ENCODE data around the gene FAT1. TPM values are rescaled to one million over a fixed set of nuclear protein-coding genes. Genes with fewer than 3 reads are reported as not detected.
"Not testable (repeated sequence)": the region's sequence is repeated elsewhere in the genome, so short reads cannot be mapped to it uniquely, and the experiment has no call there.

Gene FAT1
- total RNA-seq, 1 experiment from 2014 or later = 78.0 TPM

GRCh38 chr4:186688150-186688943, 35.3 kb downstream of the FAT1 start:
- in situ Hi-C loops (cut with HindIII; ENCODE audit: low pct_unique_long_range_greater_than_20kb, low sequenced_read_pairs) = no loop called here
- DNase-seq (ENCODE audit: low read depth, low spot score) = no peak

GRCh38 chr4:186687265-186687664, 36.4 kb downstream of the FAT1 start:
- in situ Hi-C loops (cut with HindIII; ENCODE audit: low pct_unique_long_range_greater_than_20kb, low sequenced_read_pairs) = no loop called here

GRCh38 chr4:186685767-186686183, 37.9 kb downstream of the FAT1 start:
- in situ Hi-C loops (cut with HindIII; ENCODE audit: low pct_unique_long_range_greater_than_20kb, low sequenced_read_pairs) = no loop called here
- DNase-seq (ENCODE audit: low read depth, low spot score) = peak; percentile 20

More at GRCh38 chr4:186687265-186687664, 36.4 kb downstream of the FAT1 start:
- DNase-seq (ENCODE audit: low read depth, low spot score) = no peak

DNA sequence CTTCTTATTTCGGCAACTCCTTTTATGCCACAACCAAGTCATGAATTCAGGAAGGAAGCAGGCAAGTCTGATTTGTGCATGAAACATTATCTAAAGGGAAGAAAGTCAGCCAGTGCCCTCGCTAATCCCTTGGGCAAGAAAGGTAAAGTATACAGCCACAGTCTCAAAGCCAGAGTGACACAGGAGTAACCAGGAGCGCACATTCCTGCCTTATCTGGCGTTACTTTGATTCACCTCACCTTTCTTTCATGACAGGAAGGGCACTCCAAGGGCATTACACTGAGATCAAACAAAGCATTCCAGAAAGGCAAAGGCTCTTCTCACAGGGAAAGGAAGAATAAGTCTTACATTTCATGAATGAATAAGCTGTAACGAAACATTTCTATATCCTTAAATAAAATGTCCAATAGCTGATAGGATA, 38.8 kb downstream of the FAT1 start:
- in situ Hi-C loops (cut with HindIII; ENCODE audit: low pct_unique_long_range_greater_than_20kb, low sequenced_read_pairs) = no loop called here
- no peak for DNase-seq (ENCODE audit: low read depth, low spot score)

GRCh38 chr4:186684220-186684619, 39.4 kb downstream of the FAT1 start:
- in situ Hi-C loops (cut with HindIII; ENCODE audit: low pct_unique_long_range_greater_than_20kb, low sequenced_read_pairs) = no loop called here
- no peak for DNase-seq (ENCODE audit: low read depth, low spot score)

DNA sequence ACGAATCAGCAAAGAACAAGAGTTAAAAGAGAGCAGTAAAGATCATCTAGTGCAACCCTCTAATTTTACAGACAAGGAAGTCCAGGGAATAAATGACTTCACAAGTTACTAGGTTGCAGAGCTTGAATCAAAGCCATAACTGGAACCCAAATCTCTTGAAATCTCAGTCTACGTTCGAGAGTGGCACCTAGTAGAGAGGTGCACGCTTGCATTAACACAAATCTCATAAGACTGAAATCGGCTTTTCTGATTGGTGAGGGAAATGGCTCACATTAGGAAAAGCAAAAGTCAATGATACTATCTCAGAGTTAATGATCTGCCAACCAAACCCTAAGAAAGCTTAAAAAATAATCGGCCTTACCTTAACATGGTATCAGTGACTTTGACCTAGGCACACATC, 43.0 kb downstream of the FAT1 start:
- no peak for DNase-seq (ENCODE audit: low read depth, low spot score)
- in situ Hi-C loops (cut with HindIII; ENCODE audit: low pct_unique_long_range_greater_than_20kb, low sequenced_read_pairs) = no loop called here

GRCh38 chr4:186676531-186677161, 47.0 kb downstream of the FAT1 start:
- in situ Hi-C loops (cut with HindIII; ENCODE audit: low pct_unique_long_range_greater_than_20kb, low sequenced_read_pairs) = no loop called here
- DNase-seq (ENCODE audit: low read depth, low spot score) = peak; percentile 98

GRCh38 chr4:186669735-186670134, 53.9 kb downstream of the FAT1 start:
- DNase-seq (ENCODE audit: low read depth, low spot score) = no peak
- in situ Hi-C loops (cut with HindIII; ENCODE audit: low pct_unique_long_range_greater_than_20kb, low sequenced_read_pairs) = no loop called here

- peak; percentile 68 for DNase-seq (ENCODE audit: low read depth, low spot score)
- in situ Hi-C loops (cut with HindIII; ENCODE audit: low pct_unique_long_range_greater_than_20kb, low sequenced_read_pairs) = no loop called here
These were observed 54.4 kb downstream of the FAT1 start for GRCh38 chr4:186669159-186669731.

- in situ Hi-C loops (cut with HindIII; ENCODE audit: low pct_unique_long_range_greater_than_20kb, low sequenced_read_pairs) = no loop called here
- DNase-seq (ENCODE audit: low read depth, low spot score) = no peak
These were observed 56.9 kb downstream of the FAT1 start for GRCh38 chr4:186666750-186667149.

GRCh38 chr4:186666252-186666651, 57.4 kb downstream of the FAT1 start:
- DNase-seq (ENCODE audit: low read depth, low spot score) = no peak
- in situ Hi-C loops (cut with HindIII; ENCODE audit: low pct_unique_long_range_greater_than_20kb, low sequenced_read_pairs) = no loop called here

GRCh38 chr4:186660403-186660802, 63.3 kb downstream of the FAT1 start:
- in situ Hi-C loops (cut with HindIII; ENCODE audit: low pct_unique_long_range_greater_than_20kb, low sequenced_read_pairs) = no loop called here
- DNase-seq (ENCODE audit: low read depth, low spot score) = no peak

DNA sequence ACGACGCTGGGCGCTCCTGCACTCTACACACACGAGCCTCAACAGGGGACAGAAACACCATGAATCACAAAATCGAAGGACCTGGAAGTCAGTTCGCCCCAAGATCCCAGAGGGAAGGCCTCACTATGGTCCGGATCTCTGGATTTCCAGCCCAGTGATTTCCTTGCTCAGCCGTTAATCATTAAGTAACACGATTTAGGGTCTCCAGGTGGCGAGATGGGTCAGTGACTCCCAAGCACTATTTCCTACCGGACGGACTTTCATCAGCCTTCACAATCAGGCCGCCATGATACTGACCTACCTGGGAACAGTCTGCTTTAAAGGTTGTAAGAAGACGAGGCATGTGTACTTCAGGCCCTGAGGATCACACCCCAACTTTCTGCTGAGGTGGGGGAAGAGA, 63.7 kb downstream of the FAT1 start:
- in situ Hi-C loops (cut with HindIII; ENCODE audit: low pct_unique_long_range_greater_than_20kb, low sequenced_read_pairs) = no loop called here
- no peak for DNase-seq (ENCODE audit: low read depth, low spot score)

DNA sequence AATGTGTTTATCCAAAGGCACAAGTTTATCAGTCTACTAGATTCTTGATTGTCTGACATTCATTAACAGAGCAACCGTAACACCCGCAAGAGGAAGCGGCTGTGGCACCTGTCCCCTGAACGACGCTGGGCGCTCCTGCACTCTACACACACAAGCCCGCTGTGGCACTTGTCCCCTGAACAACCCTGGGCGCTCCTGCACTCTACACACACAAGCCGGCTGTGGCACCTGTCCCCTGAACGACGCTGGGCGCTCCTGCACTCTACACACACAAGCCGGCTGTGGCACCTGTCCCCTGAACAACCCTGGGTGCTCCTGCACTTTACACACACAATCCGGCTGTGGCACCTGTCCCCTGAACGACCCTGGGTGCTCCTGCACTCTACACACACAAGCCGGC, 64.2 kb downstream of the FAT1 start:
- DNase-seq (ENCODE audit: low read depth, low spot score); in situ Hi-C loops (cut with HindIII; ENCODE audit: low pct_unique_long_range_greater_than_20kb, low sequenced_read_pairs): not testable (repeated sequence)

GRCh38 chr4:186658657-186659056, 65.0 kb downstream of the FAT1 start:
- DNase-seq (ENCODE audit: low read depth, low spot score) = no peak
- in situ Hi-C loops (cut with HindIII; ENCODE audit: low pct_unique_long_range_greater_than_20kb, low sequenced_read_pairs) = no loop called here

GRCh38 chr4:186657764-186658163, 65.9 kb downstream of the FAT1 start:
- in situ Hi-C loops (cut with HindIII; ENCODE audit: low pct_unique_long_range_greater_than_20kb, low sequenced_read_pairs) = no loop called here
- DNase-seq (ENCODE audit: low read depth, low spot score) = peak; percentile 59

- in situ Hi-C loops (cut with HindIII; ENCODE audit: low pct_unique_long_range_greater_than_20kb, low sequenced_read_pairs) = no loop called here
- no peak for DNase-seq (ENCODE audit: low read depth, low spot score)
These were observed 69.7 kb downstream of the FAT1 start for GRCh38 chr4:186653969-186654368.

DNA sequence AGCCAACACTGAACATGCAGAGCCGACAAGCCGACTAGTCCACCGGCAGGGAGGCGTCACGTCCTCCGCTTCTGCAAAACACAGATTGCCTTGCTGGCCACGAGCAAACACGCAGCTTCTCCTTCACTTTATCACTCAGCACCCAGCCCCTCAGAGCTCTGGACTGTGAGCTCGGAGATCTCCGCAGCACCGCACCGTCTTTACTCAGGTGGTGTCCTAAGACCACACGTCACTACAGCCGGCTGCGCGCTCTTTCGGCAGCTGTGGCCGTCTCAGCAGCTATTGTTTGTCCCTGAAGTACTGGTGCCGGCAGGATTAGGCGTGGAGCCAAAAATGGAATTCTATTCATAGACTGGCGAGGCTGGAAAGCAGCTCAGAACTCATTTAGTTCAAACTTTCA, 72.0 kb downstream of the FAT1 start:
- no peak for DNase-seq (ENCODE audit: low read depth, low spot score)
- in situ Hi-C loops (cut with HindIII; ENCODE audit: low pct_unique_long_range_greater_than_20kb, low sequenced_read_pairs) = no loop called here

DNA sequence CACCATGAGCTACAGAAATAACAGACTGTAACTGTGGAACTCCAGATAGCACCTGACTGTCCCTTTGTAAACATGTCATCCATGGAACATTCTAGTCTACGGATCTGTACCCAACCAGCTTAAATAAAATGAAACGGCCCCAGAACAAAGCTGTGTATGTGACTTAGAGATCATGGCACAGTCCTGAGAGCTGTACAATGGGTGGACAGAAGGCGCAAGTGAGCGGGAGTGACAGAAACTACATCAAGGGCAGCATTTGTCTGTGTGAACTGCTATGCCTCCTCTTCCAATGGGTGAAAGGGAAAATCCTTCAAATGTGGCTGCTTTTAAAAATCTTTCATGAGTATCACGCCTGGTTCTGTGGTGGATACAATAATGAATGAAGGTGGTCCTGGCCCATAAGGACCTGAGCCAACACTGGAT, 72.5 kb downstream of the FAT1 start:
- in situ Hi-C loops (cut with HindIII; ENCODE audit: low pct_unique_long_range_greater_than_20kb, low sequenced_read_pairs) = no loop called here
- no peak for DNase-seq (ENCODE audit: low read depth, low spot score)
